22Rv1 (cell line): Measurements from ENCODE around the gene AP5B1.
A peak's percentile ranks its signal among the peaks of the same experiment; 100 is the strongest.

ENCODE experiments used
- H3K27ac ChIP-seq: fragments of 450-650 bp; 2 replicates; pipeline ENCODE4 v1.5.1; 2017
- ZFX ChIP-seq: fragments of 450-650 bp; IDR thresholded peaks from 2 replicates; pipeline ENCODE4 v1.6.1; 2017; ENCODE audit warnings: antibody characterized with exemption, borderline replicate concordance
- TF ChIP-seq, protein P1 (sequence below): fragments of 450-650 bp; IDR thresholded peaks from 2 replicates; pipeline ENCODE4 v1.5.1; 2017; ENCODE audit warnings: mild to moderate bottlenecking

AP5B1 gene

DNA sequence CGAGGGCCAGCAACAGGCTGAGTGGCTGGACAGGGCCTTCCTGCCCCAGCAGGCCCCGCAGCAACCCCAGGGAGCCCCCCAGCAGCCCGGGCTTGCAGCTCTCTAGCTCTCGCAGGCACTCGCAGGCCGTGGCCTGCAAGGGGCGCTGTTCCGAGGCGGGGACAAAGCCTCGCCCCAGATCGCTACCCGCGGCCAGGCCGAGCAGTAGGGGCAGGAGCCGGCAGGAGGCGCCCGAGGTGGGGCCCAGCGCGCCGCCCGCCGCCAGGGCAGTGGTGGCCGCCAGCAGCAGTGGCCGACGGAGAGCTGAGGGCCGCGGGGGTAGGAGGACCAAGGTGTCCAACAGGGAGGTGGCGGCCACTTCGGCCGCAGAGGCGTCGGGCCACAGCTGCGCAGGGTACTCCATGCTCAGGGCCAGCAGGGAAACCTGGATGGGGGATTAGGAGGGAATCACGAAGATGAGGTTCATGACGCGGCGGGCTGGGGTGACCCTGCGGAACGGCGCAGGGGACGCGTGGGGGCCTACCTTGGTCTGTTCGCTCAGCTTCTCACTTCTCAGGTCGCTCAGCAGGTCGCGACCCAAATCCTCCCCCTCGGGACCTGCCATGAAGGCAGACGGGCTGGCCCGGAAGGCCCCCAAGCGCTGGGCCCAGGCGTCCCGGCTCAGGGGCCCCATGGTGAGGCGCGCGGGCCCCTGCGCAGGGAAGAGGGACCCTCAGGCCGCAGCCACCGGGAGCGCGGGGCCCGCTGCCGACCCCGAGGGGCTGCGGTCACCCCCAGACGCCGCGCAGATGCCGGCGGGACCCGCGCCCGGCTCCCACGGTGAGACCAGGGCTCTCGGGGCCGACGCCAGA, 632 bp downstream of the AP5B1 start:
- no peak for TF ChIP-seq ZFX
- TF ChIP-seq, protein P1, sequence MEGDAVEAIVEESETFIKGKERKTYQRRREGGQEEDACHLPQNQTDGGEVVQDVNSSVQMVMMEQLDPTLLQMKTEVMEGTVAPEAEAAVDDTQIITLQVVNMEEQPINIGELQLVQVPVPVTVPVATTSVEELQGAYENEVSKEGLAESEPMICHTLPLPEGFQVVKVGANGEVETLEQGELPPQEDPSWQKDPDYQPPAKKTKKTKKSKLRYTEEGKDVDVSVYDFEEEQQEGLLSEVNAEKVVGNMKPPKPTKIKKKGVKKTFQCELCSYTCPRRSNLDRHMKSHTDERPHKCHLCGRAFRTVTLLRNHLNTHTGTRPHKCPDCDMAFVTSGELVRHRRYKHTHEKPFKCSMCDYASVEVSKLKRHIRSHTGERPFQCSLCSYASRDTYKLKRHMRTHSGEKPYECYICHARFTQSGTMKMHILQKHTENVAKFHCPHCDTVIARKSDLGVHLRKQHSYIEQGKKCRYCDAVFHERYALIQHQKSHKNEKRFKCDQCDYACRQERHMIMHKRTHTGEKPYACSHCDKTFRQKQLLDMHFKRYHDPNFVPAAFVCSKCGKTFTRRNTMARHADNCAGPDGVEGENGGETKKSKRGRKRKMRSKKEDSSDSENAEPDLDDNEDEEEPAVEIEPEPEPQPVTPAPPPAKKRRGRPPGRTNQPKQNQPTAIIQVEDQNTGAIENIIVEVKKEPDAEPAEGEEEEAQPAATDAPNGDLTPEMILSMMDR: peak; percentile 99
- H3K27ac ChIP-seq: peak overlapping the region; percentile 93

DNA sequence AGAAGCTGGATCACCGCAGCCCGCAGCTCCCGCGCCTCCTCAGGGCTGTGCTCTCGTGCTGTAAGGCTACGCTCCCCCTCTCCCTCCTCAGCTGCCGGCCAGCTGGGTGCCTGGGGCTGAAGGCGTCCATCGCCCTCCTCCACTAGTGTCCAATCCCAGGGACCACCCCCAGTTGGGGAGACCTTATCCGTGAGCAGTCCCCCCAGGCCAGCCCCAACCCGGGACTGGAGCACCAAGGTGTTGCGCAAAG, 1.2 kb downstream of the AP5B1 start:
- TF ChIP-seq, protein P1: no peak
- no peak for TF ChIP-seq ZFX
- H3K27ac ChIP-seq: peak overlapping the region; percentile 93

DNA sequence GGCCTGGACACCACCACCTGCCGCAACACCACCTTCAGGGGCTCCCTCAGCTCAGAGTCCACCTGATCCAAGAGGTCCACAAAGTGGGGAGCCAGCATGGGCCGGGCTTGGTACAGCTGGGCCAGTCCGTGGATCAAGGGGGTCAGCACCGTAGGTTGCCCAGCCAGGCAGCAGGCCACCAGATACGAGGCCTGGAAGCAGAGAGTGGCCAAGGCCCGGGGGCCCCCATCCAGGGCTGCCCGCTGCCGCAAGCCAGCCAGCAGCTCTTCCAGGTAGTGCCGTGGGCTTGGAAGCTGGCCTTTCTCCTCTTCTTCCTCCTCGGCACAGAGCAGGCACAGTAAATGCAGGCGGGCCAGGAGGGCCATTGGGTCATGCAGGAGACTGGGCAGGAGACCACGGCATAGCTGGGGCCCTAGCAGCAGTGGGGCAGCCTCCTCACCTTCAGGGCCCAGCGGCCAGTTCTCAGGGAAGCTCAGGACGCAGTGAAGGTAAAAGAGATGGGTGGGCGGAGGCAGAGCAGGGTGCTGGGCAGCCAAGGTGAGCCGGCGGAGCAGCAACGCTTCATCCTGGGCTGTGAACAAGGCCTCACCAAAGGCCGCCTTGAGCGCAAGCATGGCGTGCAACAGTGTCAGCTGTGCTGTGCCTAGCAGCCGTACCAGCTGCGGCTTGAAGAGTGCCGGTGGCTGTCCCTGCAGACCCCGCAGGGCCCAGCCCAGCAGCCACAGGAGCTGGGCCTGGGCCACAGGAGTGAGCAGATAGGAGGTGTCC, 1.7 kb downstream of the AP5B1 start:
- H3K27ac ChIP-seq: peak overlapping the region; percentile 93
- no peak for TF ChIP-seq ZFX
- TF ChIP-seq, protein P1: no peak

DNA sequence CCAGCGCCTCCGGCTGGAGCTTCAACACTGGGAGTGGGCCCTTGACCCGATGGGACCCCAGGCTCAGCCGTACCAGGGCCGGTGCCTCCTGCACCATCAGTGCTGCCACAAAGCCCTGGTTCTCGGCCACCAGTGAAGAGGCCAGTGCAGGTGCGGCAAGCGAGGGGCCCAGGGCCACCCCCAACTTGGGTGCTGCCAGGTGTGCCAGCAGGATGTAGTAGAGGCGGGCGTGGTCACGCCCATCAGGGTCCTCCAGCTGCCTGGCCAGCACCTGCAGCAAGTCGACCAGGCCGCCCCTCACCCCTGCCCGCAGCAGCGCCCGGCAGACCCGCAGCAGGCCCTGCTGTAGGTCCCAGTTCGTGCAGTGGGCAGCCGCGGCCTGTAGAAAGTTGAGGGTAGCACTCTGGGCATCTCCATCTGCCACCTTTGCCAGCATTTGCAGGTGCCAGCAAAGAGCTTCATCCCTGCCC, 2.3 kb downstream of the AP5B1 start:
- H3K27ac ChIP-seq: no peak overlapping the region
- TF ChIP-seq, protein P1: no peak
- TF ChIP-seq ZFX: no peak

DNA sequence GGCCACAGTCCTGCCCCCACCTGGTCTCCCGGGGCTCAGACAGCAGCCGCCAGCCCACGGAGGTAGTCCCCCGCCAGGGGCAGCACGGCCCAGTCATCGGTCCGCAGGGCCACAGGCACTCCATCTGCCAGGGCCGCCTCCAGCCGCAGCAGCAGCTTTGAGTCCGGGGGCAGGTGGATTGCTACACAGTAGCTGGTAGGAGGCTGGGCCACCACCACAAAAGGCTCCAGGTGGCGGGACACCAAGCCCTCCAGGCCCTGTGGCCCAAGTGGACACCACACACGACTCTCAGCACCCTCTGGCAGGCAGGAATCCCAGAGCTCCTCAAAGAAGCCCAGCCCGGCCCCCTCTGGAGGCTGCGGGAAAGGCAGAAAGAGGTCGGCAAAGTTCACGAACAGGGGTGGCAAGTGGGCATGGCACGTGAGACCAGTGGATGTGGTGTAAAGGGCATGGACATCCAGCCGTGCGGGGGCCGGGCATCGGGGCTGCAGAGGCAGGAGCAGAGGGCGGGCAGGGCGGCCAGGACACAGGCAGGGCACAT, 2.9 kb downstream of the AP5B1 start:
- TF ChIP-seq, protein P1: no peak
- no peak for TF ChIP-seq ZFX
- H3K27ac ChIP-seq: no peak overlapping the region

DNA sequence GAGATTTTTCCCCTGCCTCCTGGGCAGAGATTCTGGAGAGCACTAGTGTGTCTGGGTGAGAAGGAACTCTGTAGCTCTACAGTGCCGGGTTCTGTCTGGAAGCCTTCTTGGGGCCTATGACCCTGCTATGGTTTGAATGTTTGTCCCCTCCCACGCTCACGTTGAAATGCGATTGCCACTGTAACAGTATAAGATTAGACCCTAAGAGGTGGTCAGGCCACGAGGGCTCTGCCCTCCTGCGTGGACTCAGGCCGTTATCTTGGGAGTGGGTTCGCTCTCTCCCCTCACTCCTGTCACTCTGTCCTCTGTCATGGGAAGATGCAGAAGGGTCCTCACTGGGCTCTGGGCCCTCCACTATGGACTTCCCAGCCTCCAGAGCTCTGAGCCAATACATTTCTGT, 3.5 kb downstream of the AP5B1 start:
- no peak overlapping the region for H3K27ac ChIP-seq
- TF ChIP-seq, protein P1: no peak
- TF ChIP-seq ZFX: no peak
